Measurements from ENCODE around the gene RUNX3. TPM values are rescaled to one million over a fixed set of nuclear protein-coding genes. Genes with fewer than 3 reads are reported as not detected.

Gene RUNX3
- polyA plus RNA-seq, 1 of the 3 experiments (the other 2 are of a cell fraction): not detected

GRCh38 chr1:24903955-24904730 lies 25.9 kb downstream of the RUNX3 start (continued):
- TF ChIP-seq FOXJ3 (CRISPR knock-in tag; IDR thresholded peaks at IDR 0.05): no peak
- TF ChIP-seq TCF12 (IDR thresholded peaks at IDR 0.05): no peak
- TF ChIP-seq TEAD4 (IDR thresholded peaks at IDR 0.05; ENCODE audit: borderline replicate concordance, insufficient read depth): no peak
- no peak for TF ChIP-seq SIN3A (IDR thresholded peaks at IDR 0.05; ENCODE audit: borderline replicate concordance, low read depth, low read length)
- TF ChIP-seq, protein P1, sequence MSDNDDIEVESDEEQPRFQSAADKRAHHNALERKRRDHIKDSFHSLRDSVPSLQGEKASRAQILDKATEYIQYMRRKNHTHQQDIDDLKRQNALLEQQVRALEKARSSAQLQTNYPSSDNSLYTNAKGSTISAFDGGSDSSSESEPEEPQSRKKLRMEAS (IDR thresholded peaks at IDR 0.05; ENCODE audit: low read depth): no peak
- TF ChIP-seq RAD21 (IDR thresholded peaks at IDR 0.05; ENCODE audit: low read length): no peak
- no peak for TF ChIP-seq USF2 (IDR thresholded peaks at IDR 0.05; ENCODE audit: borderline replicate concordance, low read depth, low read length)
- no peak for TF ChIP-seq RFX5 (IDR thresholded peaks at IDR 0.05; ENCODE audit: low read length)

DNA sequence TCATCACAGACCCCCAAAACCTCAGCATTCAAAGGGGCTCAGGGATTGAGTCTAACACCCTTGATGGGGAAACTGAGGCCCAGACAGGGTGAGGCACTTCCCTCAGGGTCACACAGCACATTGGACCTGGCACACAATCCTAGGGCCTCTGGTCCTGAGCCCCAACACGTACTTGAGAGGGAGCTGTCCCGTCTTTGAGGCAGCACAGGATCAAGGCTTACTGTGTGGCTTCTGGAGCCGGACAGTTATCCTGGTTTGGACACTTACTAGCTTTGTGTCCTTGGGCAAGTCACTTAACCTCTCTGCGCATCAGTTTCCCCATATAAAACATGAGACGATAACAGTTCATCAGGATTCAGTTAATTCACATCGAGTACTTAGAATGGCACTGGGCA lies 26.5 kb downstream of the RUNX3 start:
- H3K9me3 ChIP-seq: no peaks in the 10 kb centered on the region
- TF ChIP-seq NRF1 (IDR thresholded peaks at IDR 0.05; ENCODE audit: low read depth, low read length) (no peak), TEAD4 (IDR thresholded peaks at IDR 0.05; ENCODE audit: borderline replicate concordance, insufficient read depth) (no peak), REST (IDR thresholded peaks at IDR 0.05; ENCODE audit: low read depth, low read length) (no peak), CHD2 (IDR thresholded peaks at IDR 0.05; ENCODE audit: low read length, partially characterized antibody) (no peak), YY1 (IDR thresholded peaks at IDR 0.05; ENCODE audit: low read depth) (no peak), EP300 (IDR thresholded peaks at IDR 0.05; ENCODE audit: borderline replicate concordance in 1 of 2, low read depth in 1 of 2, low read length in 1 of 2) (no peak), POLR2AphosphoS5 (IDR thresholded peaks at IDR 0.05; ENCODE audit: low read depth, low read length) (no peak), USF2 (IDR thresholded peaks at IDR 0.05; ENCODE audit: borderline replicate concordance, low read depth, low read length) (no peak), PBX3 (IDR thresholded peaks at IDR 0.05) (no peak), NFIC (IDR thresholded peaks at IDR 0.05; ENCODE audit: borderline replicate concordance) (no peak)
- CTCF ChIA-PET: no interaction called here
- DNase-seq: no peak
- no peaks in the 10 kb centered on the region for H3F3A ChIP-seq (replicated peaks; ENCODE audit: insufficient read depth)
- no peak overlapping the region for H3K9ac ChIP-seq
- H3K79me2 ChIP-seq (ENCODE audit: insufficient read depth): no peaks in the 10 kb centered on the region
- 50% methylated on average over 6 of the region's 6 CpGs for WGBS (ENCODE audit: low lambda C conversion rate)
- H2AFZ ChIP-seq (ENCODE audit: low read depth): no peak overlapping the region
- no peaks in the 10 kb centered on the region for H3K4me1 ChIP-seq (ENCODE audit: control insufficient read depth in 1 of 2, insufficient read depth in 2 of 2, low read depth in 1 of 2, low read length in 1 of 2)
- H4K20me1 ChIP-seq (ENCODE audit: insufficient read depth): no peaks in the 10 kb centered on the region
- no peak overlapping the region for H3K4me3 ChIP-seq (ENCODE audit: low read depth in 2 of 2, low read length in 1 of 2)
- POLR2A ChIA-PET: no interaction called here
- H3K4me2 ChIP-seq: no peak overlapping the region
- H3K36me3 ChIP-seq (replicated peaks in 1 of 2; ENCODE audit: control insufficient read depth in 1 of 2, insufficient read depth in 2 of 2, low read length in 1 of 2): no peaks in the 10 kb centered on the region
- H3K27ac ChIP-seq (ENCODE audit: low read depth in 2 of 2, low read length in 1 of 2): no peak overlapping the region
- no peaks in the 10 kb centered on the region; the same call in 1 of the 2 replicates for H3K27me3 ChIP-seq (ENCODE audit: insufficient read depth)
- no peaks in the 10 kb centered on the region for H3K9me2 ChIP-seq
